ENCODE data around the gene FGGY. TPM values are rescaled to one million over a fixed set of nuclear protein-coding genes. Genes with fewer than 3 reads are reported as not detected.

Gene FGGY
- total RNA-seq, 1 experiment from 2014 or later: 14.6 TPM

GRCh38 chr1:59308839-59309238 lies 11.9 kb downstream of the FGGY start:
- Histone ChIP-seq H3K4me1 (ENCODE audit: insufficient read depth, low read length) (peaks cover 4% of the 10 kb centered on the region; the same call in 1 of the 2 replicates), H4K20me1 (ENCODE audit: control insufficient read depth, insufficient read depth, insufficient read length) (no peaks in the 10 kb centered on the region), H3K56ac (ENCODE audit: insufficient read length, low read depth, low read length) (no peak overlapping the region), H2BK5ac (ENCODE audit: insufficient read length, low read length) (no peak overlapping the region), H4K5ac (ENCODE audit: insufficient read length, low read depth, low read length) (no peak overlapping the region), H2BK15ac (ENCODE audit: low read depth, low read length) (no peak overlapping the region), H3K9ac (ENCODE audit: extremely low read depth, insufficient read length, low read length) (no peak overlapping the region), H3K27me3 (ENCODE audit: insufficient read depth, low read length) (no peaks in the 10 kb centered on the region), H2AFZ (ENCODE audit: low read length) (no peak overlapping the region), H3K79me2 (ENCODE audit: insufficient read depth, low read length) (no peaks in the 10 kb centered on the region), H3K27ac (ENCODE audit: insufficient read length, low read depth, low read length) (no peak overlapping the region), H3K9me3 (ENCODE audit: control insufficient read depth, low read depth, low read length) (no peaks in the 10 kb centered on the region), H3K18ac (ENCODE audit: insufficient read length, low read depth, low read length) (no peak overlapping the region), H3K4ac (ENCODE audit: low read depth, low read length) (no peak overlapping the region), H3K14ac (ENCODE audit: insufficient read depth, low read length) (no peak overlapping the region), H3K4me2 (ENCODE audit: insufficient read depth, insufficient read length, low read length) (no peak overlapping the region), H3K79me1 (ENCODE audit: insufficient read depth, low read depth, low read length, poor library complexity, severe bottlenecking) (no peaks in the 10 kb centered on the region), H2AK5ac (ENCODE audit: insufficient read length, low read length) (no peak overlapping the region), H2BK120ac (ENCODE audit: low read depth, low read length, poor library complexity, severe bottlenecking) (no peak overlapping the region), H4K91ac (ENCODE audit: insufficient read length, low read depth, low read length) (no peak overlapping the region), H2BK12ac (ENCODE audit: insufficient read length, low read depth, low read length) (no peak overlapping the region), H4K8ac (replicated peaks; ENCODE audit: insufficient read length, low read depth, low read length) (no peak overlapping the region), H3K23me2 (ENCODE audit: insufficient read length, low read depth, low read length, poor library complexity, severe bottlenecking) (no peaks in the 10 kb centered on the region), H3T11ph (ENCODE audit: low read length) (no peak overlapping the region), H2BK20ac (ENCODE audit: low read depth, low read length, poor library complexity, severe bottlenecking) (no peak overlapping the region), H3K23ac (ENCODE audit: insufficient read length, low read depth, low read length) (no peak overlapping the region)
- Mint-ChIP-seq H3K36me3 (ENCODE audit: insufficient read depth in 1 of 3, low read depth in 3 of 3) (peaks cover 0 to 29% (median 5%) of the 10 kb centered on the region in 3 experiments; a peak in 5 of 7 replicates), H3K27ac (no peak overlapping the region), H3K27me3 (ENCODE audit: low read depth) (no peaks in the 10 kb centered on the region), H3K4me3 (no peak overlapping the region), H3K4me1 (peaks cover 18 to 22% of the 10 kb centered on the region in 2 experiments), H3K9me3 (peaks cover 12 to 16% of the 10 kb centered on the region in 2 experiments; a peak in 4 of 5 replicates)
- TF ChIP-seq, protein P1, sequence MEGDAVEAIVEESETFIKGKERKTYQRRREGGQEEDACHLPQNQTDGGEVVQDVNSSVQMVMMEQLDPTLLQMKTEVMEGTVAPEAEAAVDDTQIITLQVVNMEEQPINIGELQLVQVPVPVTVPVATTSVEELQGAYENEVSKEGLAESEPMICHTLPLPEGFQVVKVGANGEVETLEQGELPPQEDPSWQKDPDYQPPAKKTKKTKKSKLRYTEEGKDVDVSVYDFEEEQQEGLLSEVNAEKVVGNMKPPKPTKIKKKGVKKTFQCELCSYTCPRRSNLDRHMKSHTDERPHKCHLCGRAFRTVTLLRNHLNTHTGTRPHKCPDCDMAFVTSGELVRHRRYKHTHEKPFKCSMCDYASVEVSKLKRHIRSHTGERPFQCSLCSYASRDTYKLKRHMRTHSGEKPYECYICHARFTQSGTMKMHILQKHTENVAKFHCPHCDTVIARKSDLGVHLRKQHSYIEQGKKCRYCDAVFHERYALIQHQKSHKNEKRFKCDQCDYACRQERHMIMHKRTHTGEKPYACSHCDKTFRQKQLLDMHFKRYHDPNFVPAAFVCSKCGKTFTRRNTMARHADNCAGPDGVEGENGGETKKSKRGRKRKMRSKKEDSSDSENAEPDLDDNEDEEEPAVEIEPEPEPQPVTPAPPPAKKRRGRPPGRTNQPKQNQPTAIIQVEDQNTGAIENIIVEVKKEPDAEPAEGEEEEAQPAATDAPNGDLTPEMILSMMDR (conservative IDR thresholded peaks at IDR 0.05): no peak
- no peak for DNase-seq
